HEK293 (cell line): ENCODE measurements around the gene MYO15B.
A peak's percentile ranks its signal among the peaks of the same experiment; 100 is the strongest.

Experiments
- SP3 ChIP-seq: fragments of 450-650 bp; formaldehyde crosslinking; IDR thresholded peaks from 2 replicates; pipeline ENCODE4 v1.5.1; 2016; ENCODE audit warnings: missing biosample characterization, missing genetic modification characterization
- SP7 ChIP-seq: fragments of 450-650 bp; formaldehyde crosslinking; IDR thresholded peaks from 2 replicates; pipeline ENCODE4 v1.5.1; 2016; ENCODE audit warnings: missing biosample characterization, missing genetic modification characterization
- TCF7L2 ChIP-seq: IDR thresholded peaks from 2 replicates; pipeline ENCODE4 v1.6.1; 2011; ENCODE audit warnings: low read depth, mild to moderate bottlenecking, inconsistent platforms, low read length, moderate library complexity, borderline replicate concordance
- WT1 ChIP-seq: fragments of 450-650 bp; formaldehyde crosslinking; IDR thresholded peaks from 2 replicates; pipeline ENCODE4 v1.5.1; 2016; ENCODE audit warnings: missing biosample characterization, missing genetic modification characterization
- YY1 ChIP-seq: fragments of 450-650 bp; formaldehyde crosslinking; IDR thresholded peaks from 2 replicates; pipeline ENCODE4 v1.5.1; 2018; ENCODE audit warnings: missing biosample characterization, missing genetic modification characterization
- ZFP3 ChIP-seq: fragments of 450-650 bp; formaldehyde crosslinking; IDR thresholded peaks from 2 replicates; pipeline ENCODE4 v1.5.1; 2016; ENCODE audit warnings: low read depth, missing biosample characterization, missing genetic modification characterization
- ZNF132 ChIP-seq: fragments of 450-650 bp; formaldehyde crosslinking; IDR thresholded peaks from 2 replicates; pipeline ENCODE4 v1.5.1; 2017; ENCODE audit warnings: missing biosample characterization, missing genetic modification characterization, borderline replicate concordance
- ZNF157 ChIP-seq: fragments of 450-650 bp; formaldehyde crosslinking; IDR thresholded peaks from 2 replicates; pipeline ENCODE4 v1.5.1; 2016; ENCODE audit warnings: missing biosample characterization, missing genetic modification characterization
- ZNF19 ChIP-seq: fragments of 450-650 bp; formaldehyde crosslinking; IDR thresholded peaks from 2 replicates; pipeline ENCODE4; 2016; ENCODE audit warnings: missing biosample characterization, missing genetic modification characterization, low read depth
- ZNF274 ChIP-seq, 2 experiments: fragments of 200-500 bp in 1 of 2; fragments of 450-650 bp in 1 of 2; sonication (Bioruptor generic) in 1 of 2; formaldehyde crosslinking in 1 of 2; IDR thresholded peaks; 2 replicates each; pipeline versions ENCODE4 v1.5.1 to v1.6.1; 2014 to 2016; ENCODE audit warnings: borderline replicate concordance in 1 of 2, inconsistent platforms in 1 of 2, low read length in 1 of 2, missing biosample characterization in 1 of 2, missing genetic modification characterization in 1 of 2
- ZNF335 ChIP-seq: fragments of 450-650 bp; formaldehyde crosslinking; conservative IDR thresholded peaks from 2 replicates; pipeline ENCODE4 v1.5.1; 2016; ENCODE audit warnings: missing biosample characterization, missing genetic modification characterization
- ZNF354C ChIP-seq: fragments of 450-650 bp; formaldehyde crosslinking; IDR thresholded peaks from 2 replicates; pipeline ENCODE4 v1.5.1; 2016; ENCODE audit warnings: missing biosample characterization, missing genetic modification characterization, low read depth, borderline replicate concordance
- ZNF391 ChIP-seq: fragments of 450-650 bp; formaldehyde crosslinking; IDR thresholded peaks from 2 replicates; pipeline ENCODE4 v1.5.1; 2016; ENCODE audit warnings: low read depth, missing biosample characterization, missing genetic modification characterization, borderline replicate concordance
- ZNF426 ChIP-seq: fragments of 450-650 bp; formaldehyde crosslinking; IDR thresholded peaks from 2 replicates; pipeline ENCODE4 v1.5.1; 2017; ENCODE audit warnings: missing biosample characterization, missing genetic modification characterization, mild to moderate bottlenecking, inconsistent platforms, moderate library complexity
- ZNF473 ChIP-seq: fragments of 450-650 bp; formaldehyde crosslinking; IDR thresholded peaks from 2 replicates; pipeline ENCODE4 v1.5.1; 2017; ENCODE audit warnings: missing biosample characterization, missing genetic modification characterization
- ZNF664 ChIP-seq: fragments of 450-650 bp; formaldehyde crosslinking; IDR thresholded peaks from 2 replicates; pipeline ENCODE4 v1.5.1; 2016; ENCODE audit warnings: missing biosample characterization, missing genetic modification characterization
- ZNF792 ChIP-seq: fragments of 450-650 bp; formaldehyde crosslinking; IDR thresholded peaks from 2 replicates; pipeline ENCODE4 v1.5.1; 2016; ENCODE audit warnings: missing biosample characterization, missing genetic modification characterization
- ZSCAN30 ChIP-seq: fragments of 450-650 bp; IDR thresholded peaks from 2 replicates; pipeline ENCODE4 v1.5.1; 2018; ENCODE audit warnings: missing biosample characterization, mild to moderate bottlenecking, missing genetic modification characterization, moderate library complexity
- TF ChIP-seq, protein P1 (sequence below): fragments of 450-650 bp; formaldehyde crosslinking; IDR thresholded peaks from 2 replicates; pipeline ENCODE4 v1.5.1; 2017; ENCODE audit warnings: missing biosample characterization, missing genetic modification characterization
- TF ChIP-seq, protein P2 (sequence below): fragments of 450-650 bp; IDR thresholded peaks from 2 replicates; pipeline ENCODE4 v1.5.1; 2018; ENCODE audit warnings: missing biosample characterization, mild to moderate bottlenecking, missing genetic modification characterization
- TF ChIP-seq, protein P3 (sequence below): fragments of 450-650 bp; formaldehyde crosslinking; IDR thresholded peaks from 2 replicates; pipeline ENCODE4 v1.5.1; 2016; ENCODE audit warnings: missing biosample characterization, missing genetic modification characterization
- TF ChIP-seq, protein P4 (sequence below): fragments of 450-650 bp; formaldehyde crosslinking; IDR thresholded peaks from 2 replicates; pipeline ENCODE4 v1.5.1; 2016; ENCODE audit warnings: missing biosample characterization, missing genetic modification characterization
- TF ChIP-seq, protein P5 (sequence below): fragments of 450-650 bp; formaldehyde crosslinking; IDR thresholded peaks from 2 replicates; pipeline ENCODE4 v1.5.1; 2017; ENCODE audit warnings: missing biosample characterization, mild to moderate bottlenecking, missing genetic modification characterization, moderate library complexity
- TF ChIP-seq, protein P6 (sequence below): fragments of 450-650 bp; formaldehyde crosslinking; conservative IDR thresholded peaks from 2 replicates; pipeline ENCODE4 v1.5.1; 2016; ENCODE audit warnings: low read depth, missing biosample characterization, missing genetic modification characterization

MYO15B gene

DNA sequence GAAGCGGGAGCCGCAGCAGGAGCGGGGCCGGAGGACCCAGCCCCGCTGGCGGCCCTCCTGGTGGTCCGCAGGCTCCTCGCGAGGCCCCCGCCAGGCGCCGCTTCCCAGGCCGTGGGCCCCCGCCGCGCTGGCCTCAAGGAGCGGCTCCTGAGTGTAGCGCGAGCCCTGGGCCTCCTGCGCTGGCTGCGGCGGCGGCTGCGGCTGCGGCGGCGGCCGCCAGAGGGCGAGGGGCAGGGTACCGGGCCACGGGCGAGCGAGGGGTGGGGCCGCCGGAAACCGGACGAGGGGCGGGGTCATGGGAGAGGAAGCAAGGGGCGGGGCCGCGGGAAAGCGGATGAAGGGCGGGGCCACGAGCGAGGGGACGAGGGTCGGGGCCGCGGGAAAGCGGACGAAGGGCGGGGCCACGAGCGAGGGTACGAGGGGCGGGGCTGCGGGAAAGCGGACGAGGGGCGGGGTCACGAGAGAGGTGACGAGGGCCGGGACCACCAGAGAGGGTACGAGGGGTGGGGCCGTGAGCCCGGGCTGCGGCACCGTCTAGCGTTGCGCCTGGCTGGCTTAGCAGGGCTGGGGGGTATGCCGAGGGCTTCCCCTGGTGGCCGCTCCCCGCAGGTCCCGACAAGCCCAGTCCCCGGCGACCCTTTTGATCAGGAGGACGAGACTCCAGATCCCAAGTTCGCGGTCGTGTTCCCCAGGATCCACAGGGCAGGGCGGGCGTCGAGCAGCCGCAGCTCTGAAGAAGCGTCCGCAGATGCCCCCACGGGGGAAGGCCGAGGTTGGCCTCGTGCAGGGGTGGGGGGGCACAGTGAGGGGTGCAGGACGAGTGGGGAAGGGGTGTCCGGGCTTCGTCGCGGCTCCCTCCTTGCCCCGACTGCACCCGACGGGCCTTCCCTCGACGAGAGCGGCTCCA is 1.7 kb downstream of the MYO15B start (continued):
- TF ChIP-seq, protein P1, sequence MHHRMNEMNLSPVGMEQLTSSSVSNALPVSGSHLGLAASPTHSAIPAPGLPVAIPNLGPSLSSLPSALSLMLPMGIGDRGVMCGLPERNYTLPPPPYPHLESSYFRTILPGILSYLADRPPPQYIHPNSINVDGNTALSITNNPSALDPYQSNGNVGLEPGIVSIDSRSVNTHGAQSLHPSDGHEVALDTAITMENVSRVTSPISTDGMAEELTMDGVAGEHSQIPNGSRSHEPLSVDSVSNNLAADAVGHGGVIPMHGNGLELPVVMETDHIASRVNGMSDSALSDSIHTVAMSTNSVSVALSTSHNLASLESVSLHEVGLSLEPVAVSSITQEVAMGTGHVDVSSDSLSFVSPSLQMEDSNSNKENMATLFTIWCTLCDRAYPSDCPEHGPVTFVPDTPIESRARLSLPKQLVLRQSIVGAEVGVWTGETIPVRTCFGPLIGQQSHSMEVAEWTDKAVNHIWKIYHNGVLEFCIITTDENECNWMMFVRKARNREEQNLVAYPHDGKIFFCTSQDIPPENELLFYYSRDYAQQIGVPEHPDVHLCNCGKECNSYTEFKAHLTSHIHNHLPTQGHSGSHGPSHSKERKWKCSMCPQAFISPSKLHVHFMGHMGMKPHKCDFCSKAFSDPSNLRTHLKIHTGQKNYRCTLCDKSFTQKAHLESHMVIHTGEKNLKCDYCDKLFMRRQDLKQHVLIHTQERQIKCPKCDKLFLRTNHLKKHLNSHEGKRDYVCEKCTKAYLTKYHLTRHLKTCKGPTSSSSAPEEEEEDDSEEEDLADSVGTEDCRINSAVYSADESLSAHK (tag by site-specific recombination), result 0 out of 2 replicates have a peak, but pooled peaks have one; percentile 14
- TF ChIP-seq ZFP3 (tag by site-specific recombination) (no peak), ZNF274 (IDR thresholded peaks at IDR 0.05; ENCODE audit: low read length) (no peak), ZNF274 (tag by site-specific recombination; IDR thresholded peaks at IDR 0.05; ENCODE audit: borderline replicate concordance) (no peak), ZNF473 (tag by site-specific recombination) (no peak), ZNF132 (tag by site-specific recombination) (no peak), ZNF792 (no peak), TCF7L2 (no peak), ZSCAN30 (tag by site-specific recombination) (peak; percentile 41; the same call in 1 of the 2 replicates), SP7 (tag by site-specific recombination) (0 out of 2 replicates have a peak, but pooled peaks have one; percentile 24), ZNF354C (tag by site-specific recombination) (no peak), ZNF157 (tag by site-specific recombination) (no peak), ZNF391 (tag by site-specific recombination) (no peak), ZNF19 (tag by site-specific recombination) (no peak), ZNF664 (tag by site-specific recombination) (no peak), ZNF426 (tag by site-specific recombination) (no peak), ZNF335 (peak; percentile 64), SP3 (tag by site-specific recombination) (peak; percentile 70), YY1 (tag by site-specific recombination) (no peak), WT1 (no peak)
- TF ChIP-seq, protein P2, sequence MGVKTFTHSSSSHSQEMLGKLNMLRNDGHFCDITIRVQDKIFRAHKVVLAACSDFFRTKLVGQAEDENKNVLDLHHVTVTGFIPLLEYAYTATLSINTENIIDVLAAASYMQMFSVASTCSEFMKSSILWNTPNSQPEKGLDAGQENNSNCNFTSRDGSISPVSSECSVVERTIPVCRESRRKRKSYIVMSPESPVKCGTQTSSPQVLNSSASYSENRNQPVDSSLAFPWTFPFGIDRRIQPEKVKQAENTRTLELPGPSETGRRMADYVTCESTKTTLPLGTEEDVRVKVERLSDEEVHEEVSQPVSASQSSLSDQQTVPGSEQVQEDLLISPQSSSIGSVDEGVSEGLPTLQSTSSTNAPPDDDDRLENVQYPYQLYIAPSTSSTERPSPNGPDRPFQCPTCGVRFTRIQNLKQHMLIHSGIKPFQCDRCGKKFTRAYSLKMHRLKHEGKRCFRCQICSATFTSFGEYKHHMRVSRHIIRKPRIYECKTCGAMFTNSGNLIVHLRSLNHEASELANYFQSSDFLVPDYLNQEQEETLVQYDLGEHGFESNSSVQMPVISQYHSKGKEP, result 0 out of 2 replicates have a peak, but pooled peaks have one; percentile 8
- TF ChIP-seq, protein P3, sequence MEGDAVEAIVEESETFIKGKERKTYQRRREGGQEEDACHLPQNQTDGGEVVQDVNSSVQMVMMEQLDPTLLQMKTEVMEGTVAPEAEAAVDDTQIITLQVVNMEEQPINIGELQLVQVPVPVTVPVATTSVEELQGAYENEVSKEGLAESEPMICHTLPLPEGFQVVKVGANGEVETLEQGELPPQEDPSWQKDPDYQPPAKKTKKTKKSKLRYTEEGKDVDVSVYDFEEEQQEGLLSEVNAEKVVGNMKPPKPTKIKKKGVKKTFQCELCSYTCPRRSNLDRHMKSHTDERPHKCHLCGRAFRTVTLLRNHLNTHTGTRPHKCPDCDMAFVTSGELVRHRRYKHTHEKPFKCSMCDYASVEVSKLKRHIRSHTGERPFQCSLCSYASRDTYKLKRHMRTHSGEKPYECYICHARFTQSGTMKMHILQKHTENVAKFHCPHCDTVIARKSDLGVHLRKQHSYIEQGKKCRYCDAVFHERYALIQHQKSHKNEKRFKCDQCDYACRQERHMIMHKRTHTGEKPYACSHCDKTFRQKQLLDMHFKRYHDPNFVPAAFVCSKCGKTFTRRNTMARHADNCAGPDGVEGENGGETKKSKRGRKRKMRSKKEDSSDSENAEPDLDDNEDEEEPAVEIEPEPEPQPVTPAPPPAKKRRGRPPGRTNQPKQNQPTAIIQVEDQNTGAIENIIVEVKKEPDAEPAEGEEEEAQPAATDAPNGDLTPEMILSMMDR (tag by site-specific recombination), result peak; percentile 58
- TF ChIP-seq, protein P4, sequence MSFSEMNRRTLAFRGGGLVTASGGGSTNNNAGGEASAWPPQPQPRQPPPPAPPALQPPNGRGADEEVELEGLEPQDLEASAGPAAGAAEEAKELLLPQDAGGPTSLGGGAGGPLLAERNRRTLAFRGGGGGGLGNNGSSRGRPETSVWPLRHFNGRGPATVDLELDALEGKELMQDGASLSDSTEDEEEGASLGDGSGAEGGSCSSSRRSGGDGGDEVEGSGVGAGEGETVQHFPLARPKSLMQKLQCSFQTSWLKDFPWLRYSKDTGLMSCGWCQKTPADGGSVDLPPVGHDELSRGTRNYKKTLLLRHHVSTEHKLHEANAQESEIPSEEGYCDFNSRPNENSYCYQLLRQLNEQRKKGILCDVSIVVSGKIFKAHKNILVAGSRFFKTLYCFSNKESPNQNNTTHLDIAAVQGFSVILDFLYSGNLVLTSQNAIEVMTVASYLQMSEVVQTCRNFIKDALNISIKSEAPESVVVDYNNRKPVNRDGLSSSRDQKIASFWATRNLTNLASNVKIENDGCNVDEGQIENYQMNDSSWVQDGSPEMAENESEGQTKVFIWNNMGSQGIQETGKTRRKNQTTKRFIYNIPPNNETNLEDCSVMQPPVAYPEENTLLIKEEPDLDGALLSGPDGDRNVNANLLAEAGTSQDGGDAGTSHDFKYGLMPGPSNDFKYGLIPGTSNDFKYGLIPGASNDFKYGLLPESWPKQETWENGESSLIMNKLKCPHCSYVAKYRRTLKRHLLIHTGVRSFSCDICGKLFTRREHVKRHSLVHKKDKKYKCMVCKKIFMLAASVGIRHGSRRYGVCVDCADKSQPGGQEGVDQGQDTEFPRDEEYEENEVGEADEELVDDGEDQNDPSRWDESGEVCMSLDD (tag by site-specific recombination), result no peak
- TF ChIP-seq, protein P5, sequence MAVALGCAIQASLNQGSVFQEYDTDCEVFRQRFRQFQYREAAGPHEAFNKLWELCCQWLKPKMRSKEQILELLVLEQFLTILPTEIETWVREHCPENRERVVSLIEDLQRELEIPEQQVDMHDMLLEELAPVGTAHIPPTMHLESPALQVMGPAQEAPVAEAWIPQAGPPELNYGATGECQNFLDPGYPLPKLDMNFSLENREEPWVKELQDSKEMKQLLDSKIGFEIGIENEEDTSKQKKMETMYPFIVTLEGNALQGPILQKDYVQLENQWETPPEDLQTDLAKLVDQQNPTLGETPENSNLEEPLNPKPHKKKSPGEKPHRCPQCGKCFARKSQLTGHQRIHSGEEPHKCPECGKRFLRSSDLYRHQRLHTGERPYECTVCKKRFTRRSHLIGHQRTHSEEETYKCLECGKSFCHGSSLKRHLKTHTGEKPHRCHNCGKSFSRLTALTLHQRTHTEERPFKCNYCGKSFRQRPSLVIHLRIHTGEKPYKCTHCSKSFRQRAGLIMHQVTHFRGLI (tag by site-specific recombination), result no peak
- TF ChIP-seq, protein P6, sequence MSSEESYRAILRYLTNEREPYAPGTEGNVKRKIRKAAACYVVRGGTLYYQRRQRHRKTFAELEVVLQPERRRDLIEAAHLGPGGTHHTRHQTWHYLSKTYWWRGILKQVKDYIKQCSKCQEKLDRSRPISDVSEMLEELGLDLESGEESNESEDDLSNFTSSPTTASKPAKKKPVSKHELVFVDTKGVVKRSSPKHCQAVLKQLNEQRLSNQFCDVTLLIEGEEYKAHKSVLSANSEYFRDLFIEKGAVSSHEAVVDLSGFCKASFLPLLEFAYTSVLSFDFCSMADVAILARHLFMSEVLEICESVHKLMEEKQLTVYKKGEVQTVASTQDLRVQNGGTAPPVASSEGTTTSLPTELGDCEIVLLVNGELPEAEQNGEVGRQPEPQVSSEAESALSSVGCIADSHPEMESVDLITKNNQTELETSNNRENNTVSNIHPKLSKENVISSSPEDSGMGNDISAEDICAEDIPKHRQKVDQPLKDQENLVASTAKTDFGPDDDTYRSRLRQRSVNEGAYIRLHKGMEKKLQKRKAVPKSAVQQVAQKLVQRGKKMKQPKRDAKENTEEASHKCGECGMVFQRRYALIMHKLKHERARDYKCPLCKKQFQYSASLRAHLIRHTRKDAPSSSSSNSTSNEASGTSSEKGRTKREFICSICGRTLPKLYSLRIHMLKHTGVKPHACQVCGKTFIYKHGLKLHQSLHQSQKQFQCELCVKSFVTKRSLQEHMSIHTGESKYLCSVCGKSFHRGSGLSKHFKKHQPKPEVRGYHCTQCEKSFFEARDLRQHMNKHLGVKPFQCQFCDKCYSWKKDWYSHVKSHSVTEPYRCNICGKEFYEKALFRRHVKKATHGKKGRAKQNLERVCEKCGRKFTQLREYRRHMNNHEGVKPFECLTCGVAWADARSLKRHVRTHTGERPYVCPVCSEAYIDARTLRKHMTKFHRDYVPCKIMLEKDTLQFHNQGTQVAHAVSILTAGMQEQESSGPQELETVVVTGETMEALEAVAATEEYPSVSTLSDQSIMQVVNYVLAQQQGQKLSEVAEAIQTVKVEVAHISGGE (tag by site-specific recombination), result no peak
